Measurements from ENCODE around the gene CYP26B1.

DNA sequence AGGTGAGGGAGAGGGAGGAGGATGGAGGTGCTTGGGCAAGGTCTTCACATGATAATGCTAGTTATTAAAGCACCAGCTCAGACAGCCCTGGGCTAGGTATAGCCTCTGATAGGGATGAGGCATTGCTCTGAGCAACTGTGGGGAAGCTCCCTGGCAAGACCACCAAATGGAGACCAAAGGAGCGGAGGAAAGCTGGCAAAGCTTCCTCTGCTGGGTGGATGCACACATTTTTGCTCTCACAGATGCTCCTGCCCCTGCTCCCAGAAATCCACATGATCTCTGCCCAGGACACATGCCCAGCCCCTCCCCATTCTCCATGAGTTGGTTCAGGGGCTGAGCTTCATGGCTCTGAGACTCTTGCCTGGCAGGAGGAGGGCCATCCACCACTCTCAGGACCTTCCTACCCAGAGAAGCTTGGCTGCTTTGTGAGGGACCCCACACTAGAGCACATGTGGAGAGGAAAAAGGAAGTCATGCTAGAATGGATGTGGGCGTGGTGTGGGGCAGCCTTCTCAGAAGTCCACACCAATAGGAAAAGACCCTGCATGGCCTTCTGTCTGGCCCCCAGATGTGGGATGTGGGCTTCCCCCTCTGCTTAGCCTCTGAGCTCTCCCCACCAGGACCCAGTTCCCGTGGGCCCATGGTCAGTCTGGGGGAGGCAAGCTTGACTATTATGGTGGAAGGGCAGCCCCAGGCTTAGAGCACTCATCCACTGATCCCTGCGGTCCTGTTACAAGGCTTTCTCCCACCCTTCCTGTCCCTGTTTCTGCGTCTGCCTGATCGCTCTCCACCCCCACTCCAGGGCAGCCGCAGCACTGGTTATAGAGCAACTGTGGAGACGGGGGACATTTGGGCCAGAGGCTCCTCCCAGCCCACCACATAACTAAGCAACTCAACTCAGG, 10.5 kb upstream of the CYP26B1 start:
- TF ChIP-seq, protein P1, sequence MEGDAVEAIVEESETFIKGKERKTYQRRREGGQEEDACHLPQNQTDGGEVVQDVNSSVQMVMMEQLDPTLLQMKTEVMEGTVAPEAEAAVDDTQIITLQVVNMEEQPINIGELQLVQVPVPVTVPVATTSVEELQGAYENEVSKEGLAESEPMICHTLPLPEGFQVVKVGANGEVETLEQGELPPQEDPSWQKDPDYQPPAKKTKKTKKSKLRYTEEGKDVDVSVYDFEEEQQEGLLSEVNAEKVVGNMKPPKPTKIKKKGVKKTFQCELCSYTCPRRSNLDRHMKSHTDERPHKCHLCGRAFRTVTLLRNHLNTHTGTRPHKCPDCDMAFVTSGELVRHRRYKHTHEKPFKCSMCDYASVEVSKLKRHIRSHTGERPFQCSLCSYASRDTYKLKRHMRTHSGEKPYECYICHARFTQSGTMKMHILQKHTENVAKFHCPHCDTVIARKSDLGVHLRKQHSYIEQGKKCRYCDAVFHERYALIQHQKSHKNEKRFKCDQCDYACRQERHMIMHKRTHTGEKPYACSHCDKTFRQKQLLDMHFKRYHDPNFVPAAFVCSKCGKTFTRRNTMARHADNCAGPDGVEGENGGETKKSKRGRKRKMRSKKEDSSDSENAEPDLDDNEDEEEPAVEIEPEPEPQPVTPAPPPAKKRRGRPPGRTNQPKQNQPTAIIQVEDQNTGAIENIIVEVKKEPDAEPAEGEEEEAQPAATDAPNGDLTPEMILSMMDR (IDR thresholded peaks at IDR 0.05): no peak
- TF ChIP-seq JUN (CRISPR knock-in tag; IDR thresholded peaks at IDR 0.05): no peak
- no peak for TF ChIP-seq ZBTB21 (CRISPR knock-in tag; IDR thresholded peaks at IDR 0.05; ENCODE audit: borderline replicate concordance)
- TF ChIP-seq JAZF1 (CRISPR knock-in tag; IDR thresholded peaks at IDR 0.05): no peak
- no peak for TF ChIP-seq MAX (CRISPR knock-in tag; IDR thresholded peaks at IDR 0.05)
- no peak for TF ChIP-seq ZNF423 (CRISPR knock-in tag; IDR thresholded peaks at IDR 0.05)
- TF ChIP-seq, protein P2, sequence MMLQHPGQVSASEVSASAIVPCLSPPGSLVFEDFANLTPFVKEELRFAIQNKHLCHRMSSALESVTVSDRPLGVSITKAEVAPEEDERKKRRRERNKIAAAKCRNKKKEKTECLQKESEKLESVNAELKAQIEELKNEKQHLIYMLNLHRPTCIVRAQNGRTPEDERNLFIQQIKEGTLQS (CRISPR knock-in tag; conservative IDR thresholded peaks at IDR 0.05): no peak
- TF ChIP-seq CBFB (CRISPR knock-in tag; IDR thresholded peaks at IDR 0.05; ENCODE audit: low read depth): no peak
- no peak for TF ChIP-seq ZBTB43 (CRISPR knock-in tag; IDR thresholded peaks at IDR 0.05)
- no peak for TF ChIP-seq SMAD4 (CRISPR knock-in tag; IDR thresholded peaks at IDR 0.05)
- no peak for TF ChIP-seq NR2C2 (CRISPR knock-in tag; IDR thresholded peaks at IDR 0.05)

All from WTC11 (cell line).